Measurements from ENCODE around the gene ROS1.

ROS1 gene

DNA sequence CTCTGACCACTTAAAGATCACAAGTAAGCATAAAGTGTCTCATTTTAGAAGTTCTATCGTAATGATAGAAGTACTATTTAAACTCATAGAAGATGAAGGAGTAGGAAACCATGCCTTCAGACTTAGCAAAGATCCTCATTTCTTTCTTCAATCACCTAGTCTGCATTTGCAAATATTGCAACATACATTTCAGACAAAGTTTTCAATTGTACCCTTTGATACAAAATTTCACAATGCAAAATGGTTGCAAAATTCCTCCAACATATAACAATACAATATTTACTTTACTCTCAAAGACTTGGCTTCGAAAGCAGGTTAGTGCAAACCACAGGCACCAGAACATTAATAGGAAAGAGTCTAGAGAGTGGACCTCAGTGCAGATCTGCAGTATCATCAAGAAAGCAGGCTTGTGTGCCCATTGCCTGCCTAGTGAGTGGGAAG is 16.1 kb upstream of the ROS1 start:
- no peak for DNase-seq (ENCODE audit: low read depth in 2 of 2)

DNA sequence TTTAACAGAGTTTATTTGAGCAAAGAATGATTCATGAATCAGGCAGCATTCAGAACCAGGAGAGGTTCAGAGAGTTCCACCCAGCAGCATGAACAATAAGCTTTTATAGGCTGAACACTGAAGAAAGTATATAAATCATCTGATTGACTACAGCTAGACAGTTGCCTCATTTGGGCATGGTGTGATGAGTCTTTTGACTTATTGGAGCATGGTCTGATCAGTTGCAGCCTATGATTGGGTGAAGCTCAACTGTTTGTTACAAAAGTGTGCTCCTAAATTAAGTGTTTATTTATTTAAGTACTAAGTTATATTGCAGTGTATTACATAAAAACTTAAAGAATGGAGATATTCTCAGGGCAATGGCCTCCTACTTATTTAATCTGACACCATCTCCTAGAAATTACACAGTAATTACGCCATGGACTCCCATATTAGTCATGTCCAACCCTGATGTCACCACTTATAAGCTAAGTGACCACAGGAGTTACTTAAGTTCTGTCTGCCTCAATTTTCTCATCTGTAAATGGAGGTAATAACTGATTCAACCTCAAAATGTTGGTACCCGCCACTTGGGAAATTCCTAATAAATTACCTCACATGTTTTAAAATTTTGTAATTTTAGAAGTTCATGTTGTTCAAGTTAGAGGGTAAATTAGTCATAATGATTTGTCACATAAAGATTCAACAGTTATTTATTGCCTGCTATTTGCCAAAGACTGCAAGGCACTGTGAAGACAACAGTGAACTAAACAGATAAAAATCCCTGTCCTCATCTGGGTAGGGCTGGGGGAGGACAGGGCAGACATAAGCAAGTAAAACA is 15.2 kb upstream of the ROS1 start:
- DNase-seq (ENCODE audit: low read depth in 2 of 2): no peak

DNA sequence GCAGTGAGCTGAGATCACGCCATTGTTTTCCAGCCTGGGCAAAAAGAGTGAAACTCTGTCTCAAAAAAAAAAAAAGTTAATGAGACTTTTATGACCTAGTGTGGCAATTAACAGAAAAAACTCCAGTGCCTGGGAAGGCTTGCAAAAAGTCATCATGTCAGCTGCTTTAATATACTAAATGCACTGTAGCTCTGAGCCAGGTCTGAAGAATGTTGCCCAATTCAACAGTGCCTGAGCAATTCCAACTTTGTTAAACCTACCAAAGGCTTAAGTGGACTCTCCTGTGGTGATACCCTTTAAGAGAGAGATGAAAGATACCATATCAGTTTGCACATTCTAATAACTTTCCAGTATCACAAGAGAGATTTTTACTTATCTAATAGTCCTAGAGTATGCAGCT is 6.5 kb upstream of the ROS1 start:
- DNase-seq (ENCODE audit: low read depth in 2 of 2): no peak

DNA sequence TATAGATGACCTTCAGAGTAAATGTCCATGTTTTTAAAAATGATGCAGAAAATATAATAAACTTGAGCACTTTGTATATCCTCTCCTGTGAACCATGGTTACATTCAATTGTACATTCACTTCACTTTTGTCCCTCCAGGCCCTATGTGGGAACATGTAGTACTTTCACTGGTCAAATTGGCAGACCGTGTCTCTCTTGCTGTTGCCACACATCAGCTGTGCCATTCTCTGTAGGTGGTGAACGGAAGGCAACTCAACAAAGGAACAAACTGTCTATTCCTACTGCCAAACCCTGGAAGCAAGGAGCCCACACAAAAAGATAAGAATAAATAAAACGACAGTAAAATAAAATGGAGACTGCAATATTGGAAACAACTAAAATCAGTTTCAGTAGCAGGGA is 2.0 kb downstream of the ROS1 start:
- DNase-seq (ENCODE audit: low read depth in 2 of 2): no peak

DNA sequence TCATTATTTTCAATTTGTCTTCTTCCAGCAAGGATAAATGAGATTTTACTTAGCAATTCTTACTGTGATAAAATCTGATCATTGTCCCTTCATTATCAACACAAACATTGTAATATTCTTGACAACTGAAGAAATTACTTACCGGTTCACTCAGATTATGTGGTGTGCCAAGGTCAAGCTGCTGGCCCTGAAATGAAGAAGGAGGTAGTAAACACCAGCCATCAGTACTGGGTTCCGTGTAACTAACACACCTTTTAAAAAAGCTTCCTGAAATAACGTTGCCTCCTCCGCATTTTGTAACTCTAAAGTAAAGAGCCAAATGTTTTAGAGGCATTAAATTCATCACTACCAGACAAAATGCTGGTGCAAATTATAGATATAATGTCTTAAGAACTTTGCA is 7.4 kb downstream of the ROS1 start:
- no peak for DNase-seq (ENCODE audit: low read depth in 2 of 2)

DNA sequence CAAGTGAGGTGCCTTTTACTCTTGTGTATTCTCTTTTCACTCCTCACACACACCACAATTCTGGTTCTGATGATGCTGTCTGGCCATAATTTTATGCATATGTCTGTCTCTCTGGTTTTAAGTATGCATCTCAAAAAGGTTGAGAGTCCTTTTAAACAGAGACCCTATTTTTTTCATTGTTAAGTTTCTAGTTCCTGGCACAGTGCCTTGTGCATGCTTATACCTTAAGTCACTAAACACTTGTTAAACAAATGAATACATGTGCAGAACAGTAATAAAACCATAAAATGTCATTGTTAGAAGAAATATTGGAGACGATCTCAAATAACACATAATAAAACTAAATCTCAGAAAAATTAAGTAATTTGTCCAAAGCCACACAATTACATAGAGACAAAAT is 7.9 kb downstream of the ROS1 start:
- no peak for DNase-seq (ENCODE audit: low read depth in 2 of 2)

DNA sequence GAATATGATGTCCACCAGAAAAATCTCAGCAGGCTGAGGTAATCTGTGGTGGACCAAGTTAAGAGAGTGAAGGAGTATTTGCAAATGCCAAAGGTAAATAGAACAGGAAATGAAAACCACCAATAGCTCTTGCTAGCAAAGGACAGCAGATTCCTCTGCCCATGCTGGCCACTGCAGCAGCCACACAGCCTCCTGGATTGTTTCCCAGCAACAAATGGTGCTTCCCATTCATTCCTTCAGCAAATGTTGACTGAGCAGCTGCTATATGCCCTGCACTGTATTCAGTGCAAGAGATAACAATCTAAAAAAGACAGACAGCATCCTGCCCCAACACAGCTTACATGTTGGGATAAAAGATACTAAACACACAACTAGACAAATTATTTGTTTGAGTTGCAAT is 11.0 kb downstream of the ROS1 start:
- DNase-seq (ENCODE audit: low read depth in 2 of 2): no peak

DNA sequence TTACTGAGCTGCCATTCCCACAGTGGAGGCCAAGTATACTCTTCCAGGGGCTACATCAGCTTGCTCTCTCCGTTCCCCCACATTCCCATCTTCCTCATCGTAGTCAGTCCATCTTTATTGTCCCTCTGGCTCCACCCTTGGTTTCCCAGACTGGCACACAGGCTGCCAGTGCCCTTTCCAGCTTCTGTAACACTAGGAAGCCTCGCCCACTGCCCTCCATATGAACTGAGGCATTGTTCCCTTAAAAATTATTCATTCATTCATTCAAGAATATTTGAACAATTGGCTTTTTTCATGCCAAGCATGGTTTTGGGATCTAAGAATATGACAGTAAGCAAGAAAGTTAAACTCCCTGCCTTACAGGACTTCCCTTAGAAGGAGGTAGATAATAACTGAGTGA is 14.3 kb downstream of the ROS1 start:
- DNase-seq (ENCODE audit: low read depth in 2 of 2): no peak

DNA sequence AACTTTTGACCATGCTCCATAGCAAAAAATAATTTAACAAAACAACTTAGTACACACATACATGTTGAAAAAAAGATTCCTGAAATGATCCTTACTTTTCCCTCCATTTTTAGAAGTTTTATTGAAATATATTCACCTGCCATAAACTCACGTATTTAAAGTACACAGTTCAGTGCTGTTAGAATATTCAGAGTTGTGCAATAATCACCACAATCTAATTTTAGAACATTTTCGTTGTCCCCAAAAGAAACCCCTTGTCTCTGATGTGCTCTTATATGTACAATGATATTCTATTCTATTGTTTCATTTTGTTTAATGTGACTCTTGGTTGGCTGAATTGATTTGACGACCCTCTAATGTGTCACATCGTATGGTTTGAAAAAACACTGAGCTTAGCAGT is 15.9 kb downstream of the ROS1 start:
- DNase-seq (ENCODE audit: low read depth in 2 of 2): no peak

DNA sequence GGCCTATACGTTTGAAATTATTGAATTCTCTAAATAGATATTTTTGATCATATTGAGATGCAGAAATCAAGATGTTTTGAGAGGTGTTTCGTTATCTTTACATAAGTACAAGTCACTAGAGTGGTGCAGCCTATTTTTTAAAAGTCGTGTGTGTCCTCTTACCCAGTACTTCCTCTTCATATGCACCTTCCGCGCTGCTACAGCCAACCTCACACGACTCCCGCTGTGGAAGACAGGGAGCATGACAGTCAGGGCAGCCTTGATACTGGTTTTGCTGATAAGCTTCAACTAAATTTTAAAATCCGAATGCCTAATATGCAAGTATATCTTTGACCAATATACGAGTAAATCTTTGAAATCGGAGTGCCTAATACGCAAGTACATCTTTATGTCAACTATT is 16.3 kb downstream of the ROS1 start:
- no peak for DNase-seq (ENCODE audit: low read depth in 2 of 2)

DNA sequence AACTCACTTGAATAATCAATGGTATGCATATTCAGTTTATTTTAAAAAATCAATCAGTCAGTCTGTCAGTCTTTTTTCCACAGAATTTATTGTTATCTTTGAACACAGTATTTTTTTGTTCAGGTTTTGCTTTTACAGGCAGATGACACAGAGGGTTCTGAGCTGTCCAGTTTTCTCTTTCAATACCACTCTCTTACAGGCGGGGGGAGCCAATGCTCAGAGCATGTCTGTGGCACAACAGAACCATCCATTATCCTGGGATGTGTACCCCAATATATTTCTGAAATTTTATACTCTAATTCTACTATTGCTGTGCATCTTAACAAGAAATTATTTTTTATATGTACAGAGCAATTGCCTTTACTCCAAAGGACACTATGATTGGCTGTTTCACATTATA is 21.2 kb downstream of the ROS1 start:
- DNase-seq (ENCODE audit: low read depth in 2 of 2): no peak

DNA sequence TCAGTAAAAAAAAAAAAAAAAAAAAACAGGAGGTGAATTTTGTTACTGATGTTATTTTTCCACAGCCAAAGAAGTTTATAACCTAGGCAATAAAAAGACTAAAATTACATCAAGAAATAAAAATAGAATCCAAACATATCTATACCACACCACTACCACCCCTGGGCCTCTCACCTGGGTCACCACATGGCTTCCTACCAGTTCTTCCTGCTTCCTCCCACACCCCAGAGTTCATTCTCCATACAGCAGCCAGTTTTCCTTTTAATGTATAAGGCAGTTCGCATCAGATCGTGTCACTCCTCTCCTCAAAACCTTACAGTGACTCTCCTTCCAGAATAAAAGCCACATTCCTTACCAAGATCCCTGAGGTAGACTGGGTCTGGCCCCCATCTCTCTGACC is 23.9 kb downstream of the ROS1 start:
- no peak for DNase-seq (ENCODE audit: low read depth in 2 of 2)

DNA sequence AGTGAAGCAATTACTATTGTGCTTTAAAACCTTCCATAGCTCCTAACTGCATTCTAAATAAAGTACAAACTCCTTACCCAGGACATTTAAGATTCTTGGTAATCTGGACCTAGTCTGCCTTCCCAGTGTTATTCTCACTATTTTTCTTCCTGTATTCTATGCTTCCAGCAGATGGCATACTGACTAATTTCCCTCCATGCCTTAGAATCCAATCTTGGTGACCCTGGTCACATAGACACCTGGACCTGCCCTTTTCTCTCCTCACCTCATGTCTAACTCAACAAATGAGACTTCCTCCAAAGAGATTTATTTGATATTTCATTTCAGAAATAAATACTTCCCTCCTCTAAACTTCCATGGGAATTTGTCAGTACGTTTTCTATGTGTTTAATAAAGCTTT is 25.8 kb downstream of the ROS1 start:
- DNase-seq (ENCODE audit: low read depth in 2 of 2): no peak

DNA sequence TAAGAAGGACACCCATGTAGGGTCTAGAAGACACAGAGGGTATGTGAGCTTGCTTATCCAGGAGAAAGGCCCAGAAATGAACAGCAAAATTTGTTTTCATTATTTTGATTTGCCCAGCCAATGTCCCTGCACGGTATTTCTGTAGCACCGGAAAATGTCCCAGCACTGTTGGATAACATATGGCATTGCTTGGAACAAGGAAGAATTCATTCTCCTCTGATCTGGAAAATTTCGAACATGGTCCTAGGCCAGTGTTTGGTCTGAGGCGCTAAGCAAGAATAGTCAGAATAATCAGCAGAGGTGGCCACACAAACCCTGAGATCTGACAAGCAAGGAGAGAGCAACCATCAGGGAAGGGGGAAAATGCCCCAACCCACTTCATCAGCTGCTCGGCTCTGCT is 26.6 kb downstream of the ROS1 start:
- no peak for DNase-seq (ENCODE audit: low read depth in 2 of 2)

DNA sequence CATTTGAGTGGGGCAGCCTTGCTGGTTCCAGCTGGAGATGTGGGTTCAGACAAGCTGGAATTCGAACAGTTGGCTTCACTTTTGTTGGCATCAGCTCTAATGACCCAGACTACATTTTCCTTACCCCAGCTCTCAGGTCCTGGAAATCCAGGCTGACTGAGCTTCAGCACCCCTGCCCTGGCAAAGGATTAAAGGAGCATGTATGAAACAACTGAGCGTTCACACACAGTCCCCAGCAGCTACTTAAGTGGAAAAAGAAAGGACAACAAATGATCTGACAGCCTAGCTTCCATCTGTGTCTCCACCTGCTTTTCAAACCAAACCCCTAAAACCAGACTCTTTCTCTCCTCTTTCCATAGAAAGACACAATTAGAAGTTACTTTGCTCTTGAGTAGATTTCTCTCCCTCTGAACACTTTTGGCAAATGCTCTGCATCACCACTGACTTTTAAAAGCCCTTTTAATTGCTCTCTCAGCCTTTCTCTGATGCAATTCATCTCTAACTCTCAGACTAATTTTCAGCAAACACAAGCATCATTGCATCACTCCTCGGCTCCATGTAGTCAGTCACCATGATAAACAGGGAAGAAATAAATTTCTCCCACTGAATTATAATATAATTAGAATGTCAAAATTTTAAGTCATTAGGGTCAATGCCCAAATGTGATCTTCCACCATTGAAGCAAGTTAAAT is 28.1 kb downstream of the ROS1 start:
- DNase-seq (ENCODE audit: low read depth in 2 of 2): no peak

DNA sequence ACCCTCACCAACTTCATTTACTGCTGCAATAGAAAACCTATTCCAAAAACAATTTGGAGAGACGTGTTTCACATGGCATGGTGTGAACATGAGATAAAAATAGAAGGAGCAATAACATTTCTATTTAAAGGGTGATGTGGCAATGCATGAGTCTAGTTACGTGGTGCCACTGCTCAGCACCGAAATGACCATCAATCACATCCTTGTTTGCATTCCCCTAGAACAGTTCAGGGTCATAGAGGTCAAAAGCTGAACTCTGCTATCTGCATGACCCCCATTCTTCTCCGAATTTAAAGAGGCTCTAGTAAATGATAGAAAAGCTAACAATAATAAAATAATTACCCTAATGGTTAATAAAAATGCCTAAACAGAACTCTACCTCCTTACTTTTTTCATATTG is 29.5 kb downstream of the ROS1 start:
- no peak for DNase-seq (ENCODE audit: low read depth in 2 of 2)

DNA sequence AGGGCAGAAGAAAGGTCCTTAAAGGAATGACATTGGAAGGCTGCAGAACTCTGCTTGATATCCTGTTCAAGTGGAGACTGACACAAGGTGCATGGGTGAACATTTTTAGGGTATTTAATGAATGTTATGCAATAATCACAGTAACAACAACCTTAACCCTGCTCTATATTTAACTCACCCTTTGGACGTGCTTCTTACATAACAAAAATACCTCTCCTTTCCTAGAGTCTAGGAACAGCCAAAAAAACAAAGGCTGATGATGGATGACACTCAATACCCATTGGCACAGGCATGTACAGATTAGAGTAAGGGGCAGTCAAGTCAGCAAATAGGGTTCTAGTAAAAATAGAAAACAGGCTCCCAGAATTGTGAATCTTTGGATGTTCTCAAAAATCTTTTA is 30.6 kb downstream of the ROS1 start:
- DNase-seq (ENCODE audit: low read depth in 2 of 2): no peak

DNA sequence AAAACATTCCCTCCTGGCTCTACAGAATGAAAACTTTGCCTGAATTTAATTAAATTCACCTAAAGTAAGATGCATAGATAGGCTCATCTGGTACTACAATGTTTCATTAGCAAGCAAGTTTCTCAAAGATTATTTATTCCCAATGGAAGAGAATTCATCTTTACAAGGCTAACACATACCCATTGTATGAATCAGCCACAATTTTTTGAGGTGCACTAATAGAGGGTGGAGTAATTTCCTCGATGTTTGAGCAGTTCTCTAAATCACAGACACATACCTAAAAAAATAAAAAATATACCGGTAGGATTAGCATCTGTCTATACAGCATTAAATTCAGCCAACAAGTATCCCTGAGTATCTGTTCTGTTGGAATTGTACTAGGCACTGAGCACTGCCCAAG is 32.7 kb downstream of the ROS1 start:
- no peak for DNase-seq (ENCODE audit: low read depth in 2 of 2)

DNA sequence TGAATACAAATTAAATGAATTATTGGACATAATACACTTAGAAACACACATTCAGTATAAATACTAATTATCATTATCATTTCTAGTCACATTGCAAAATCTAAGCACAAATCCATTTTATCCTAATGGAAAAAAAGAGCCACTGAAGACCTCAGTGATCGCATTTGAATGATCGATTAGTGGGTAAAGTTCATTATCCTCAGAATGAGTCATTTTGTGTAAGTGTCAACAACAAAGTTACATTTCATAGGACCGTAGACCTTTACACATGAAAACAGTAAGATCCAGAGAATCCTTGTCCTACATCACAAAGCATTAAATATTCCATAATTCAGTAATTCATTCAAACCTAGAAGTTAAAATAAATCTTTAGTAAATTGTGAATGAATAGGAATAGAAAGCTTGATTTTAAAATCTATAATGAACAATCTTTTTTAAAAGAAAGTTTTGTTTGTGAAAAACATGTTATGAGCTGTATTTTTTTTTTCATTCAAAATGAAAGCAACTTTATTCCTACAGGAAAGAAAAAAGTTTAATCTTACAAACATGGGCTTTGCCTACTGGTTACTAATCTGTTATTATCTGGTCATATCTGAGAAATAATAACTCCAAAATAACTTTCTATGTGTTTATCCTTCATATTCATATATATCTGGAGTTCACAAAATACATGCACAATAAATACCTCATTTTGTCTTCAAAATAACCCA is 33.7 kb downstream of the ROS1 start:
- DNase-seq (ENCODE audit: low read depth in 2 of 2): no peak

DNA sequence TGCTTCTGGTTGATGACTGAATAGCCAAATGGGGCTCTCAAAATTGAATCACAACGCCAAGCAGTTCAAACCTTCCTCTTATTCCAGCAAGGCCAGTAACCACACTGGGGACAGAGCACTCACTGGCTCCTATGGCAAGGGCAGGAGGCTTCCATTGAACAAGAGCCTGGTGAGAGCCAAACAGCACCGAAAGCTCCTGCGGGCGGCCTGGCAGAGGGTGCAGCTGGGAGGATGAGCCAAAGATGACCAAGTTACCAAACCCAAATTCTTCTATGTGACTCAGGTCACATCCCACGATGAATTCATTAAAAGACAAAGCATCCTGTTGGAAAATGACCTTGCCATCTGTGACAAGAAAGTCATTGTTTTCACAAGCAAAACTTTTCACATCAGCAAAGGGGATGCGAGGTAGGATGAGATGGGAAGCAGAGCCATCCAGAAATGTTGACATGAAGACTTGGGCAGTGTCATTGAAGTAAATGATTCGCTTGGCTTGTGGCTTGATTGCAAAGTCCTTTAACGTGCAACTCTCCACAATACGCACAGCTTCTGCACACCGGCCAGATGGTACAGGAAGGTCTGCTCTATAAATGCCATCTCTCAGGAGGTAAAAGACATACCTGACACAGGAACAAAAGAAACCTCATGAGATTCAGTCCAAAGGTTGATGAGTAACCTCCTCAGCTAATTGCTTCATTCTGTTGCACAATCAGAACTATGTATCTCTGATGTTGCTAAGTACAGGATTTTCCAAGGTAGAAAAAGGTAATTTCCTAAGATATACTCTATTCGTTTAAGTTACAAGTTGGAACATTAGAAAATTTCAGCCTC is 36.3 kb downstream of the ROS1 start:
- DNase-seq (ENCODE audit: low read depth in 2 of 2): no peak

DNA sequence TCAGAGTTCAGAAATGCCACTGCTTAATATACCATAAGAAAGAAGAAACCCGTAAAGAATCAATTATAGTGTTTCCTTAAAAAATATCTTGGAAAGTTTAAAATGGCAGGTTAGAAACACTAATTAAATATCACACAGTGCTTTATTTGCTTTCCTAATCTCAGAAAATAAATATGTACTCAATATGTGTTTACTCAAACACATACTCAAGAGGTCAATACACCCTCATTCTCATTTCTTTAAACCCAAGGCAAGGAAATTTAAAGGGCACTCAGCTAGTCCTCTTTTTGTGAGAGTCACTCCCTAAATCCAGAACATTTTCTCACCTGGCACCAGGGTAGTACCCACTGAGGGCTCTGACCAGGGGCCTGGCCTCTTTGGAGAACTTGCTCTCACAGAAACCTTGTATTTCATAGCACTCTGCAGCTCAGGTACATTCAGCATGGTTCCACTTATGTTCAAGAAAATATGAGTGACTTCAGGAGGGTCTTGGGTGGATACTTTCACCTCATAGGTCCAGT is 38.2 kb downstream of the ROS1 start:
- DNase-seq (ENCODE audit: low read depth in 2 of 2): no peak

DNA sequence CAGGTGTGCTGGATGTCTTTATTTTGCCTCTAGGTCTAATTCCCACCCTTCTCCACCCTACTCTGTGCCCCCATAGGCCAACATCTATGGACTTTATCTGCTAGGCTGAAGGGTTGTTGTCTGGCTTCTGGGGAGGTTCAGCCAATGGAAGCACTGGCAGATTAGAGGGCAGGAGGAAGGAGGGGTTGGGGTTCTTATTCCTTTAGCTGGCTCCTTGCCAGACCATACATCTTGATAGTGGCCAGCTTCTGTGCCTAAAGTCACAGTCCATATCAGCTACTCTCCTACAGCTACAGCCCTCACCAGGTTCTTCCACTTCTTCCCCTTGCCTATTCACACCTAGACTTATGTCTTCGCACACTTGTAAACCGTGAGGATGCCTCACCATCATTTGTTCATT is 41.1 kb downstream of the ROS1 start:
- no peak for DNase-seq (ENCODE audit: low read depth in 2 of 2)
